Stimulated activated CD8-positive, alpha-beta memory T cell treated with anti-CD3 and anti-CD28 coated beads, Interleukin-4, amount 100 ng/mL, for 1 hour (primary cell): ENCODE results near the gene MAN1A2.

Source experiments
- DNase-seq, 2 donors: peaks; one replicate each; pipeline ENCODE4 v3.0.0-alpha.2; 2020; ENCODE audit warnings: low read depth in 2 of 2, low spot score in 1 of 2

Gene MAN1A2

DNA sequence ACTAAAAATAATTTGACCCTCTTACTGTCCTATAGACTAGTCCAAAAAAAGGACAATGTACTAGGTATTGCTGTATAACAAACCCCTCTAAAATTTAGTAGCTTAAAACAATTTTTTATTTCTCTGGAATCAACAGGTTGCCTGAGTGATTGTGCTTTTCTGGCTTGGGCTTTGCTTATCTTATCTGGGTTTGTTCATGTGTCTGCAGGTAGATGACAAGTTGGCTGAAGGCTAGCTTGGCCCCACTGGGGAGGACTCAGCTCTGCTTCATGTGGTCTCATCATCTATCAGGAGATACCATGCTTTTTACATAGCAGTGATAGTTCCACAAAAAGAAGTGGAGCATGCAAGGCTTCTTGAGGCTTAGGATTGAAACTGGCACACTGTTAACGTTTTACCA lies 114.2 kb downstream of the MAN1A2 start:
- DNase-seq: no peak

DNA sequence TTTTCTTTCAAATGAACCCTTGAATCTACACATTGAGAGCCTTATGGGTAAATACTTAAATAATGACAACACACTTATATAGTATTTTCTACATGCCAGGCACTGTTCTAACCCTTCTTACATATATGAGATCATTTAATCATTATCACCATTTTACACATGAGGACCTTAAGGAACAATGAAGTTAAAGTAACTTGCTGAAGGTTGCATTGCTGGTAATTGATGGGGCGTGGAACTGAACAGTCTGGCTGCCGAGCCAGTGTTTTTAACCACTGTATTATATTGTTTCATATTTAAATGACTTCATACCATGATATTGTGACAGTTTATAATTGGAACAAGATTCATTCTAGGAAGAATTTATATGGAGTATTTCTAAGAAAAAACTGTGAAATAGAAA lies 126.7 kb downstream of the MAN1A2 start:
- no peak for DNase-seq

DNA sequence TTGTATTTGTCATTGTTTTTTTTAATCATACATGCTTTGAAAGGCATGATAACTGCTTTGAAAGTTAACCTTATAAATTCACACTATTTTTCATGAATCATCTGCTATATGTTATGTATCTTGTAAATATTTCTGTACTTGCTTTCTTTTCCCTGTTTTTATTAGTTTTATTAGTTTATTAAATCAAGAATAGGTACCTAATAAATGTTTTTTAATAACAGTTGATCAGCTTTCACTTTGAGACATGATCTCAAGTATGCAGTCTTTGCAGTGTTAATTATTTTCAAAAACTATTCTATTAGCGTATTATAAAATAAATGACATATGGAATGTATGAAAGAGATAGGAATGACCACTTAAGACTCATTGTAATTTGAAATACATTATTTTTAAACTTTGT lies 127.8 kb downstream of the MAN1A2 start:
- DNase-seq: no peak

DNA sequence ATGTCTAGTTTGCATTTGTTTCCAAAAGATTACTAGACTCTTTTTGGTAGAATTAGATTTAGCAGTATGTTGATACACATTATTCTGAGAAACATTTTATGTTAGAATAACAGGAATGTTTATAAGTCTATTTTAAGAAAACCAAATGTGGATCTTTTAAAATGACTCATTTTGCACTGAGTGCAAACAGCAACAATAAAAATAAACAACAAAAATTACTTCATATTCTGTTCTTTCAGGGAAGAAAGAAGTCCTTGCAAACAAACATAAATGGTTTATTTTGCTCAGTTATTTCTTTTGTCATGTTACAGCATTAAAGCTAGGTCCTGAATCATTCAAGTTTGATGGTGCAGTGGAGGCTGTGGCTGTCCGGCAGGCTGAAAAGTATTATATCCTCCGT lies 131.8 kb downstream of the MAN1A2 start:
- DNase-seq: no peak

DNA sequence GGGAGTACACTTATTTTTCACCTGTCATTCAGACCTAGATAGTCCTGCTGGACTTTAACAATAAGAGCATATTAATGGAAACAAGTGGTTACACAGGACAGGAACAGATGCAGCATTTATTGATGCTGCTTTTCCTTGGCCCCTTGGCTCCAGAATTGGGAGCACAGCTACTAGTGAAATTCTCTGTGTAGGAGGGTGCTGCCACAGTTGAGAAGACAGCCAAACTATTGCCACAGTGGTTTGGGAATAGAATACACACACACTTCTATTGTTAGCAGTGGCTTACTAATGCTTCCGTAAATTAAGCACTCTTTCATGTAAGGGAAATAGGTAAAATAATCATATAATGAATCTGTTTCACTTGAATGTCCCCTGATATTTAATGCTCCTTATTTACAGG lies 133.3 kb downstream of the MAN1A2 start:
- no peak for DNase-seq

DNA sequence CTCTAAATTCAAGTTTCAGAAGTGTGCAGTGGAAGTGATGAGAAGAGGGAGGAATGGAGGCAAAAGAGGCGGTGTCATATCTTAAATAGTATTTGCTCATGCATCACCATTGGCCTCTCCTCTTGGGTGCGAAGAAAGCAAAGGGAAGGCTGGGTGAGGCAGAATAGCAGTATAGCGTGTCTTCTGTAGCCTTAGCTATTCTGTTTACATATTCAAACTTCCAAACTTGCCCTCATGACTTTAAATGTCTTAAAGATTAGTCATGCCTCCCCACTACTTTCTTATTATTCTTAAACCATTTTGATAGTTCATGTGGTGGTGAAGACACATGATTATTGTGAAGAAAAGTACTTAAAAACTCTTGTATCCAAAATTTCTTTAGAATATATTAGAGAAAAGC lies 134.0 kb downstream of the MAN1A2 start:
- no peak for DNase-seq

DNA sequence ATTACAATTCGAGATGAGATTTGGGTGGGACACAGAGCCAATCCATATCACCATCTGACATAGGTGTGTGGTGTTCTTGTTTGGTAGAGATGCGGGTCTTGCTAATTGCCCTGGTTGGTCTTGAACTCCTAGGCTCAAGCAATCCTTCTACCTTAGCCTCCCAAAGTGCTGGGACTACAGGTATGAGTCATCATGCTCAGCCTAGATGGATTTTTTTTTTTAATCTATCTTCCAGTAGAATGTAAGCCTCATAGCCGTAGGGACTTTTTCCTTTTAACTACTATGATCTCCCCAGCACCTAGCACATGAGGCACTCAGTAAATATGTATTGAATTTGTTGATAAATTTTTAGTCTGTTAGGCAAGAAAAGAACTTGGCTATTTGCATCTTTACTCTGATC lies 144.0 kb downstream of the MAN1A2 start:
- no peak for DNase-seq

DNA sequence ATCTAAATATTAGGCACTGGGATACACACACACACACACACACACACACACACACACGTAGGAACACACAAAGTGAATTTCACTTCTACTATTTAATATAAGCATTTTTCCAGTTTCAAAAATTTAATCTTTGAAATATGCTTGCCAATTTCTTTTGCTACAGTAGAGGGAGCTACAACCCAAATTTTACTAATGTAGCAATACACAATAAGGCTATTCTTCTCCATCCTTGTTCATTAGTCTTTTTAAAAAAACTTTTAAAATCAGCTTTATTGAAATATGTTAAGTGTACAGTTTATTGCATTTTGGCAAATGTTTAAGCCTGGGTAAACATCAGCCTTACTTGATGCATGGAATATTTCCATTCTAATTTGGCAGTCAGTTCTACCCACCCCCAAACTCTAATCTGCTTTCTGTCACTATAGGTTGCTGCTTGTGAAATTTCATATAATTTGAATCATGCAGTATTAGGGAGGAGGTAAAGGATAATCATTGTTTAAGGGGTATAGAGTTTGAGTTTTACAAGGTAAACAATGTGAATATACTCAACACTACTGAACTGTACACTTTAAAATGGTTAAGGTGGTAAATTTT lies 145.6 kb downstream of the MAN1A2 start:
- no peak for DNase-seq

DNA sequence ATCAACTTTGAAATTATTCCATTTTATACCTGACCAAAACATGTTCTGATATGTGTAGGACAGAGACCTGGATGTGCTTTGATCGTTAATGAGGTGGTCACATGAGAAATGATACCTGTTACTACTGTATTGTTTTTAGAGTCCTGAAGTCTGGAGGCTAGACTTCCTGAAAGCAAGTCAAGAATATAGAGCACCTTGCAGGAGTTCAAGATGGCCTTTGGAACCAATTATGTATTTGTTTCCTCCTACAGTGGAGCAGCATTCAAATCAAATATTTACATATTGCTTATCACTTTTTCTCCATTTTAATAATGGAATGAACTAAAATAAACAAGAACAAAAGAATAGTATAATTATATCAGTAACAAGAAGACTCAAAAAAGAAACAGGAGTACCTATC lies 155.9 kb downstream of the MAN1A2 start:
- no peak for DNase-seq

DNA sequence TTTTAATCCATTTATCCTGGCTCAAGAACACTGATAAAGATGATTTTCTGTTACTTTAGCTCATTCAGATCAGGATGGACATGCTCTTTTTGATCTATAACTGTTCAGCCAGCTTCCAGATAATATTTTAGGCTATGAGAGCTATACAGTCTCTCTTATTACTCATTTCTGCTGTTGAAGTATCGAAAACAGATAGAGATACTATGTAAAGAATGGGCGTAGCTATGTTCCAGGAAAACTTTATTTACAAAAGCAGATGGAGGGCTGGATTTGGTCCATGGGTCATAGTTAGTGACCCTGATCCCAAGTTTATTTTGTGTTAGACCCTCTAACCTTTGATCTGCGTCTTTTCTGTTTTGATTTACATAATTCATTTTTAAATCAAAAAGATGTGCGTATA lies 159.8 kb downstream of the MAN1A2 start:
- no peak for DNase-seq

DNA sequence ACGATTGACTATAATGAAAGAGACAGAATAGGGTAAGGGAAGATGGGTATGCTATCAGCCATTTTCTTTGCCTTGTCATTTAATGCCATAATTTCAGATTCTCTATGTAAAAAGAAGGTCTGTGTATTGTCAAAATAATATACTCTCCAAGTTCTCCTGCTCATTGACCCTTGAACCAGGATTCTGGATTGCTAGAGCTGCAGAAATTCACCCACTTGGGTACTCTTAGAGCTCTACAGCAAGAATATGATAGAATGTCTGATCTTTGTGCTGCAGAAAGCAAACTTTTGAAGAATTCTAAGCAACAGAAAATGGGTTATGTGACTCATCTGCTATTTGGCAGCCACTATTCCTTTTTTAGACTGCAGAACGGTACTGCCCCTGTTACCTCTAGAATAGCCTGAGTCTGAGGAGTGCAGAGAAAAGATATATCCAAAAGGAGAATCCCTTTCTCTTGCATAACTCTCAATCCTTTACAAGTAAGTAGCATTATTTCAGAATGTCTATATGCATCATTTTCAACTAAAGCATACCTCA lies 160.4 kb downstream of the MAN1A2 start:
- DNase-seq: no peak

DNA sequence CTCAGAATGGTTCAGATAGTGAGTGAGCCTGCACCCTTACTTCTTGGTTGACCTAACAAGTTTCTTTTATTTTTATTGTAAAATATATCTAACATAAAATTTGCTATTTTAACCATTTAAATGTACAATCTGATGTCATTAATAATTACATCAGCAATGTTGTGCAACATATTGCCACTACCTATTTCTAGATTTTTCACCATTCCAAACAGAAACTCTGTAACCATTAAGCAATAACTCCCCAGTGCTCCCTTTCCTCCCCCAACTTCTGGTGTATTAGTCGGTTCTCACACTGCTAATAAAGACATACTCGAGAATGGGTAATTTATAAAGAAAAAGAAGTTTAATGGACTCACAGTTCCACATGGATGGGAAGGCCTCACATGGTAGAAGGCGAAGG lies 162.4 kb downstream of the MAN1A2 start:
- no peak for DNase-seq

DNA sequence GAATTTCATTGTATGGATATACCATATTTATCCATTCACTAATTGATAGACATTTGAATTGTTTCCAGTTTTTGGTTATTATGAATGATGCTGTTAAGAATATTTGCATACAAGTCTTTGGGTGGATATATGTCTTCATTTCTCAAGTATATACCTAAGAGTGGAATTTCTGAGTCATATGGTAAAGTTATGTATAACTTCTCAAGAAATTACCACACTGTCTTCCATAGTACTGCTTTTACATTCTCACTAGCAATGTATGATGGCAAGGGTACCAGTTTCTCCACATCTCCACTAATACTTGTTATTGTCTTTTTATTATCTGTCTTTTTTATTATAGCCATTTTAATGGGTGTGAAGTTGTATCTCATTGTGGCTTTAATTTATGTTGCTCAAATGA lies 164.0 kb downstream of the MAN1A2 start:
- no peak for DNase-seq

DNA sequence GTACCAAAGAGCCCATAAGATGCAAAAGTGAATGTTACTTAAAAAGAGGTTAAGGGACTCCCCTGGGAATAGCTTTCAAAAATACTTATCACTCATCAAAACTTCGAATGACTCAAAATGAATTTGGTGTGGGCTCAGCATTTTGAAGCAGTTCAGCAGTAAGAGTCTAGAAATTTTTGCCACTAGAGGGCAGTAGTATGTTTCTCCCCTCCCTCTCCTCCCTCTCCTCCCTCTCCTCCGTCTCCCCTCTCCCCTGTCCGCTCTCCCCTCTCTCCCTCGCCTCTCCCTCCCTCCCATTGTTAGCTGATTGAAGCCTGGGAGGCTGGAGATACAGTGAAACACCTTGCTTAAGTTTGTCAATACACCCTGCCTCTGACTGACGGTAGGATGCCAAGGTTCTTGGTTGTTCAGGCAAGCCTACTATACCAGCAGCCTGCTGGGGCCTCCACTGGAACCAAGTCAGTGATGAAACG lies 167.8 kb downstream of the MAN1A2 start:
- DNase-seq: no peak

DNA sequence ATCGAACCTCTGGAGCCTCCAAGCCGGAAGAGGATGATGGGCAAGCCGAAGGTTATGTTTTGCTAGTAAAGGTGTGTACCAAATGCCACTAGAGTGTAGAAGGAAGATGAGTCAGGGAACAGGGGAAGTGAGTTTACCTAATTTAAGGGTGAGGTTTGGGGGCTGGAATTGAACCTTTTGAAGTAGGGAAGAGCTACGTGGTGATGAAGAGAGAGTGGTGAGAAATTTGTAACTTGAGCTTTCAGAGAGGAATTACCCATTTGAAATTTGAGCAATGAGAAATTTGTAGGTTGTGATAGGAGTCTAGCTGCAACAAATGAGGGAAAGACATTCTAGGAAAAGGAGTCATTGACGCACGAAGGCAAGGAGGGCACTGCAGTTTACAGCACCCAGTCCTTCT lies 168.6 kb downstream of the MAN1A2 start:
- DNase-seq: no peak

DNA sequence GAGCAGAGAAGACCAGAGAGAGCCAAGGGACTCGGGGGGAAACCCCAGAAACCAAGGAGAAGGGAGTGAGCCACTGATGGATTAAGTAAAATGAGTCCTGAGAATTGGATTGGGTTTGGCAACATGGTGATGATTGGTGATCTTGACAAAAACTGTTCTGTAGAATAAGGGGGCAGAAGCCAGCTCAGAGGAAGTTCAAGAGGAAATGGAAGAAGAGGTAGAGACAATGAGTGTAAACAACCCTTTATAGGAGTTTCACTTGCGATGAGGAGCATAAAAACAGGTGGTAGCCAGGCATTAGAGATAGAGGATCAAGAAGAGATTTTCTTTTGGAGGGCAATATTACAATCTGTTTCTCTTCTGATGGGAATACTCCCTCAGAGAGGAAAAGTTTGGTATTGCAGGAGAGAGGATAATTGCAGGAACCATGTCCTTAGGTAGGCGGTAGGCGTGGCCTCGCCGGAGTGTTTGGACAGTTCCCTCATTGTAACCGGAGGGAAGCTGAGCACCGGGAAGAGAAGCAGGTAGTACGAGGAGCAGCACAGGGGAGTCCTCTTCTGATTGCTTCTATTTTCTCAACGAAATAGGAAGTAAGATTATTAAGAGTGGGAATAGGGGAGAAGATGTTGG lies 170.2 kb downstream of the MAN1A2 start:
- no peak for DNase-seq

DNA sequence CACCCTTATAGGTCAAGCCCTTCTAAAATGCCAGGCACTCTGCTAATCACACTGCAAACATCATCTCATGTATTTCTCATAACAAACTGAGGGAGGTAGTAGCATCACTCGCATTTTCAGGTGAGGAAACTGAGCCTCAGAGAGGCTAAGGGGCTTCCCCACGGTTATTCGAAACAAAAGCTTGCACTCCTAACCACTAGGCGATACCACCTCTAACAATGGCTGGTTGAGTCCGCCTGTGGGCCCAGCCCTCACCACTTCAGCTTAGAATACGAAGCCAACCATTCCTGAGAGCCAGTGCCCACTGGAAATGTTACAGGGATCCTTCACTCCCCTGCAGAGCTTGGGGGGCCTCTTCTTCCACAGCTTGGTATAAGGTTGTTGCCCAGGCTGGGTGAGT lies 173.3 kb downstream of the MAN1A2 start:
- no peak for DNase-seq

DNA sequence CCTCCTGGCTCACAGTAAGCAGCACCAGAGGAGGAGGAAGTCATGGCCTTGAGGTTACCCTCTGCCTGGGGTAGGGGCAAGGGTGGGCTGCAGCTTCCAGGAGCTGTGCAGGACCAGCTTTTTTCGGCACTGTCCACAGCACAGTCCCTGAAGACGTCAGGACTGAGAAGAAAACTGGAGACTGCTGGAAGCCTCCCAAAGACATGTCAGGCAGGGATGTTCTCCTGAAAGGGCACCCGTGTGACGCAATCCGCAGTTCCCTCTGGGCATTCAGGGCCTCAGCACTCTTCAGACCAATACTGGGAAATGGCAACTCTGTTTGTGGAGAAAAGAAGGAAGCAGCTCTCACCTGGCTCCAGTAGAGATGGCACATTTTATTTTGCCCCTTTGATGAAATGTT lies 173.8 kb downstream of the MAN1A2 start:
- no peak for DNase-seq

DNA sequence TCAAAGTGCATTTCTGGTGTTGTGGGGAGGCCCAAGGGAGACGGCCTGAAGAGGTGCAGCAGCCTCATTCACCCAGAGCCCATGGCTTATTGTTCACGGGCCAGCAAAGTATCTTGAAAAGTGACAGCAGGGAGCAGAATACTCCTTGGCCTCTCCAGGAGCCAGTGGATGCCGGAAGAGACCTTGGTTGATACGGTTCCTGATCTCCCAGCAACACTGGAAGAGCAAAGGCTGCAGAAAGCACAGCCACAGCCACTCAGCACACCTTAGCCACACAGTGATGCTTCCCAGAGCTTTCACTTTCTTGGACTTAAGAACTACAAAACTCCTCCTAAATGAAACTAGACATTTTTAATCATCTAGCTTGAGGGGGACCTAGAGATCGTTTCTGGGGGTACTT lies 174.3 kb downstream of the MAN1A2 start:
- no peak for DNase-seq

DNA sequence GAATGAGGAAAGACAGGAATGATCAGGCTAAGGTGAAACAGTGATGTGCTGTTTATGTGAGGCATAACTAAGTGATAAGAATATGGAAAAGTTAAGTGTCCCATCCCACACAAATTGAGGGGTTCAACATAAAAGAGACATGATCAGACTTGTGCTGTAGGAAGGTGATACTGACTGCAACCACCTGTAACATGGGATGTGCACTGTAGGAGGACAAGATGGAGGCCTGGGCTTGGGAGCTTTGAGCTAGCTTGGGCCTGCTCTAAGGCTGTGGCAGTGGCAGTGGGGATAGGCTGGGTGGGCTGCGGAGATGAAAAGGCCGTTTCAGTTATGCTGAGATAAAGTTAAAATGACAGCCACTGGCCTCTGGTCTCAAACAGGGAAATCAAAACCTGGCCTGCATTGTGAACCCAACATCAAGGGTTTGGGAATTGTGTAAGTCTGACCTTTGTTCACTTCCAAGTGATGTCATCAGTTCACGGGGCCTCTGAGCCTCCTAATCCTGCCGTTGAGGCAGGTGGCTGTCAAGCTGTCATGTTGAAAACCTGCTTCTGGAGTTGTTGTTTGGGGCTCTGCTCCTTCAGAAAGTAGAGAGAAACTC lies 177.4 kb downstream of the MAN1A2 start:
- no peak for DNase-seq

DNA sequence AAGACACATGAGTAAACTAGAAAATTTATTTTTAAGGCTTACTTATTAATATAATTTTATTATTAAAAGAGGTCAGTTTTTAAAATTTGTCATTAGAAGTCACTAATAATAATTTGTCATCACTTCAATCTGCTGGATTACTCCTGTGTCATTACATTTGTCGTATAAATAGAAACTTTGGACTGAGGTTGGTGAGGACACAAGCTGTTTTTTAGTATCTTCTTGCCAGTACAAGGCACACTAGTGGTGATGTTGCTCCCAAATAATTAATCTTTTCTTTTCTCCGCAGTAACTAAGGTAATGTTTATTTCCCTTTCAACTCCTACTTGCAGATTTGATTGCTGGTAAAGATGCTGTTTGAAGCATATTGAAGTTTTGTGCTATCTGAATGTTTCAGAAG lies 179.2 kb downstream of the MAN1A2 start:
- DNase-seq: no peak

DNA sequence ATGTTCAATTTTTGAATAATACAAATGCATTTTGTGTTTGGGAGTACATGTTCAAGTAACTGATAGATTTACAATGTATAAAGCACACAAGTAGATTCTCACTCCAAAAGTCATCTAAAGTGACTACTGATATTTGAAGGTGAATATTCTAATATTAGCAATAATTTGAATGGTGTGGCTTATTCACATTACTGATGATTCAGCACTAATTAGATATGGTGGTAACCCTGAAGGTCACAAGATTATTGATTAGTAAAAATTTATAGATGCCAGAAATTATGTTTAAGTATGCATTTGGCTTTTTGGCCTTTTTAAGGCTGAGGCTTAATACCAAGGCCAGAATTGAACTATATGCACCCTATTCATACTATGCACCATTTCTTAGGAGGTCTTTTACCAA lies 186.2 kb downstream of the MAN1A2 start:
- no peak for DNase-seq

DNA sequence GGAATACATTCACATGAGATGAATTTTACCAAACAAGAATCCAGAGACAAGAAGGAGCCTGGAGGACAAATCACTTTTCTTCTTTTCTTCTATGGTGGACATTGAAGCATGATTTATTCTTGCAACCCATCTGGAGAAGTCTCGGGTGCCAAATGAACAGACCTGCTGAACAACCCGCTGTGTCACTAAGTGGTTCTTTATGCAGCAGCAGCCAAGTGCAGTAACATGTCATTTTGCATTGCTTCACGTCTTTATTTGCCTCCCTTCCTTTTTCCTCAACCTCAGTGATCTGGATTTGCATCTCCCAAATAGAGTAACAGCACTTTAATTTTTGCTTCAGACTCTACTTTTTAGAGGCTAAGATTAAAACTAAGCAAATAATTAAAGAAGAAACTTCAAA lies 188.6 kb downstream of the MAN1A2 start:
- no peak for DNase-seq
